Measurements from ENCODE around the gene SFMBT2. TPM values are rescaled to one million over a fixed set of nuclear protein-coding genes. Genes with fewer than 3 reads are reported as not detected.

SFMBT2 gene
- total and polyA plus RNA-seq, 10 of the 15 experiments (the other 5 are each of a cell fraction or from before 2014, with no cell fraction given) = 2.8 to 29.6 (median 15.1) TPM

DNA sequence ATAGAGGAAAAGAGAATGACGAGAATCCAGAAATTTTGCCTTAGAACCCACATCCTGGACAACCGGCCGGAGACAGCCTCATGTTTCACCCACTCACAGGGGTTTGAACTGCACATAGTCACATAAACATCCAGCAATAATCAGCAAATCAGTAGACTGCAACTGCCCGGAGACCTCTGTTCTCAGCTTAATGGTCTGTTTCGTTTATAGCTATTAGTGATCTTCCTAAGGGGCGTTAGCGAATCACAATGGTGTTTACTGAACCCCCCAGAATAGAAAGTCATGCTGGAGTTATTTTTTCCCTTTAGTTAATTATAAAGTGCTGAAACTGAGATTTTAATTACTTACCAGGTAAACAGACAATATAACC lies 98.4 kb downstream of the SFMBT2 start:
- Histone ChIP-seq H3K9me3 (replicated peaks; ENCODE audit: control insufficient read depth, insufficient read depth, low read length) (peaks cover 5% of the 10 kb centered on the region; the same call in 2 of the 3 replicates), H3K4me2 (ENCODE audit: control insufficient read depth, insufficient read depth) (no peak overlapping the region), H3K4me1 (ENCODE audit: control insufficient read depth, insufficient read depth, low read length) (no peaks in the 10 kb centered on the region; the same call in 1 of the 2 replicates), H3K4me3 (no peak overlapping the region), H3K27me3 (replicated peaks in 1 of 2; ENCODE audit: control insufficient read depth in 2 of 2, insufficient read depth in 2 of 2, low read length in 1 of 2) (no peaks in the 10 kb centered on the region), H3K27ac (ENCODE audit: control insufficient read depth, insufficient read depth) (no peak overlapping the region), H3K79me2 (ENCODE audit: control insufficient read depth, insufficient read depth, low read length) (peaks cover 63% of the 10 kb centered on the region), H4K20me1 (ENCODE audit: control insufficient read depth, insufficient read depth) (no peaks in the 10 kb centered on the region; the same call in 1 of the 2 replicates), H3K36me3 (ENCODE audit: control insufficient read depth in 2 of 2, insufficient read depth in 2 of 2, low read length in 1 of 2) (peaks cover 17 to 30% of the 10 kb centered on the region in 2 experiments), H3K9ac (ENCODE audit: control insufficient read depth, insufficient read depth, low read length) (no peak overlapping the region), H2AFZ (ENCODE audit: control insufficient read depth, low read depth, low read length) (no peak overlapping the region)
- SMC1A ChIA-PET (ENCODE audit: uncharacterized antibody, unreplicated experiment) = no interaction called here
- ATAC-seq (no peak), FAIRE-seq (no peak), DNase-seq (ENCODE audit: low read depth, low spot score) (no peak)
- in situ Hi-C loops (cut with MboI) (no loop called here), intact Hi-C loops (cut with micrococcal nuclease; ENCODE audit: unreplicated experiment) (no loop called here)
- 89% methylated on average over 7 of the region's 7 CpGs for WGBS (ENCODE audit: insufficient coverage, insufficient replicate concordance, low lambda C conversion rate, missing lambda C conversion rate)
- CTCF ChIA-PET = no interaction called here
- POLR2A ChIA-PET = no interaction called here
- RAD21 ChIA-PET (ENCODE audit: unreplicated experiment) = no interaction called here
- BruUV-seq (replicated peaks) = no TSS peak
- TF ChIP-seq, protein P1, sequence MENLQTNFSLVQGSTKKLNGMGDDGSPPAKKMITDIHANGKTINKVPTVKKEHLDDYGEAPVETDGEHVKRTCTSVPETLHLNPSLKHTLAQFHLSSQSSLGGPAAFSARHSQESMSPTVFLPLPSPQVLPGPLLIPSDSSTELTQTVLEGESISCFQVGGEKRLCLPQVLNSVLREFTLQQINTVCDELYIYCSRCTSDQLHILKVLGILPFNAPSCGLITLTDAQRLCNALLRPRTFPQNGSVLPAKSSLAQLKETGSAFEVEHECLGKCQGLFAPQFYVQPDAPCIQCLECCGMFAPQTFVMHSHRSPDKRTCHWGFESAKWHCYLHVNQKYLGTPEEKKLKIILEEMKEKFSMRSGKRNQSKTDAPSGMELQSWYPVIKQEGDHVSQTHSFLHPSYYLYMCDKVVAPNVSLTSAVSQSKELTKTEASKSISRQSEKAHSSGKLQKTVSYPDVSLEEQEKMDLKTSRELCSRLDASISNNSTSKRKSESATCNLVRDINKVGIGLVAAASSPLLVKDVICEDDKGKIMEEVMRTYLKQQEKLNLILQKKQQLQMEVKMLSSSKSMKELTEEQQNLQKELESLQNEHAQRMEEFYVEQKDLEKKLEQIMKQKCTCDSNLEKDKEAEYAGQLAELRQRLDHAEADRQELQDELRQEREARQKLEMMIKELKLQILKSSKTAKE (IDR thresholded peaks at IDR 0.05; ENCODE audit: low read depth, poor library complexity, severe bottlenecking) = no peak
- TF ChIP-seq, protein P2, sequence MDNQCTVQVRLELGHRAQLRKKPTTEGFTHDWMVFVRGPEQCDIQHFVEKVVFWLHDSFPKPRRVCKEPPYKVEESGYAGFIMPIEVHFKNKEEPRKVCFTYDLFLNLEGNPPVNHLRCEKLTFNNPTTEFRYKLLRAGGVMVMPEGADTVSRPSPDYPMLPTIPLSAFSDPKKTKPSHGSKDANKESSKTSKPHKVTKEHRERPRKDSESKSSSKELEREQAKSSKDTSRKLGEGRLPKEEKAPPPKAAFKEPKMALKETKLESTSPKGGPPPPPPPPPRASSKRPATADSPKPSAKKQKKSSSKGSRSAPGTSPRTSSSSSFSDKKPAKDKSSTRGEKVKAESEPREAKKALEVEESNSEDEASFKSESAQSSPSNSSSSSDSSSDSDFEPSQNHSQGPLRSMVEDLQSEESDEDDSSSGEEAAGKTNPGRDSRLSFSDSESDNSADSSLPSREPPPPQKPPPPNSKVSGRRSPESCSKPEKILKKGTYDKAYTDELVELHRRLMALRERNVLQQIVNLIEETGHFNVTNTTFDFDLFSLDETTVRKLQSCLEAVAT (IDR thresholded peaks at IDR 0.05) = no peak
- TF ChIP-seq MEF2B (IDR thresholded peaks at IDR 0.05; ENCODE audit: partially characterized antibody, poor library complexity, severe bottlenecking) = no peak
- TF ChIP-seq, protein P3, sequence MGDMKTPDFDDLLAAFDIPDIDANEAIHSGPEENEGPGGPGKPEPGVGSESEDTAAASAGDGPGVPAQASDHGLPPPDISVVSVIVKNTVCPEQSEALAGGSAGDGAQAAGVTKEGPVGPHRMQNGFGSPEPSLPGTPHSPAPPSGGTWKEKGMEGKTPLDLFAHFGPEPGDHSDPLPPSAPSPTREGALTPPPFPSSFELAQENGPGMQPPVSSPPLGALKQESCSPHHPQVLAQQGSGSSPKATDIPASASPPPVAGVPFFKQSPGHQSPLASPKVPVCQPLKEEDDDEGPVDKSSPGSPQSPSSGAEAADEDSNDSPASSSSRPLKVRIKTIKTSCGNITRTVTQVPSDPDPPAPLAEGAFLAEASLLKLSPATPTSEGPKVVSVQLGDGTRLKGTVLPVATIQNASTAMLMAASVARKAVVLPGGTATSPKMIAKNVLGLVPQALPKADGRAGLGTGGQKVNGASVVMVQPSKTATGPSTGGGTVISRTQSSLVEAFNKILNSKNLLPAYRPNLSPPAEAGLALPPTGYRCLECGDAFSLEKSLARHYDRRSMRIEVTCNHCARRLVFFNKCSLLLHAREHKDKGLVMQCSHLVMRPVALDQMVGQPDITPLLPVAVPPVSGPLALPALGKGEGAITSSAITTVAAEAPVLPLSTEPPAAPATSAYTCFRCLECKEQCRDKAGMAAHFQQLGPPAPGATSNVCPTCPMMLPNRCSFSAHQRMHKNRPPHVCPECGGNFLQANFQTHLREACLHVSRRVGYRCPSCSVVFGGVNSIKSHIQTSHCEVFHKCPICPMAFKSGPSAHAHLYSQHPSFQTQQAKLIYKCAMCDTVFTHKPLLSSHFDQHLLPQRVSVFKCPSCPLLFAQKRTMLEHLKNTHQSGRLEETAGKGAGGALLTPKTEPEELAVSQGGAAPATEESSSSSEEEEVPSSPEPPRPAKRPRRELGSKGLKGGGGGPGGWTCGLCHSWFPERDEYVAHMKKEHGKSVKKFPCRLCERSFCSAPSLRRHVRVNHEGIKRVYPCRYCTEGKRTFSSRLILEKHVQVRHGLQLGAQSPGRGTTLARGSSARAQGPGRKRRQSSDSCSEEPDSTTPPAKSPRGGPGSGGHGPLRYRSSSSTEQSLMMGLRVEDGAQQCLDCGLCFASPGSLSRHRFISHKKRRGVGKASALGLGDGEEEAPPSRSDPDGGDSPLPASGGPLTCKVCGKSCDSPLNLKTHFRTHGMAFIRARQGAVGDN (IDR thresholded peaks at IDR 0.05) = no peak
- TF ChIP-seq TARDBP (IDR thresholded peaks at IDR 0.05; ENCODE audit: borderline replicate concordance) = no peak
- no peak for TF ChIP-seq RBBP5 (conservative IDR thresholded peaks at IDR 0.05)
- TF ChIP-seq, protein P4, sequence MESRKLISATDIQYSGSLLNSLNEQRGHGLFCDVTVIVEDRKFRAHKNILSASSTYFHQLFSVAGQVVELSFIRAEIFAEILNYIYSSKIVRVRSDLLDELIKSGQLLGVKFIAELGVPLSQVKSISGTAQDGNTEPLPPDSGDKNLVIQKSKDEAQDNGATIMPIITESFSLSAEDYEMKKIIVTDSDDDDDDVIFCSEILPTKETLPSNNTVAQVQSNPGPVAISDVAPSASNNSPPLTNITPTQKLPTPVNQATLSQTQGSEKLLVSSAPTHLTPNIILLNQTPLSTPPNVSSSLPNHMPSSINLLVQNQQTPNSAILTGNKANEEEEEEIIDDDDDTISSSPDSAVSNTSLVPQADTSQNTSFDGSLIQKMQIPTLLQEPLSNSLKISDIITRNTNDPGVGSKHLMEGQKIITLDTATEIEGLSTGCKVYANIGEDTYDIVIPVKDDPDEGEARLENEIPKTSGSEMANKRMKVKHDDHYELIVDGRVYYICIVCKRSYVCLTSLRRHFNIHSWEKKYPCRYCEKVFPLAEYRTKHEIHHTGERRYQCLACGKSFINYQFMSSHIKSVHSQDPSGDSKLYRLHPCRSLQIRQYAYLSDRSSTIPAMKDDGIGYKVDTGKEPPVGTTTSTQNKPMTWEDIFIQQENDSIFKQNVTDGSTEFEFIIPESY (IDR thresholded peaks at IDR 0.05) = no peak
- no peak for TF ChIP-seq DPF2 (IDR thresholded peaks at IDR 0.05)
- TF ChIP-seq, protein P5, sequence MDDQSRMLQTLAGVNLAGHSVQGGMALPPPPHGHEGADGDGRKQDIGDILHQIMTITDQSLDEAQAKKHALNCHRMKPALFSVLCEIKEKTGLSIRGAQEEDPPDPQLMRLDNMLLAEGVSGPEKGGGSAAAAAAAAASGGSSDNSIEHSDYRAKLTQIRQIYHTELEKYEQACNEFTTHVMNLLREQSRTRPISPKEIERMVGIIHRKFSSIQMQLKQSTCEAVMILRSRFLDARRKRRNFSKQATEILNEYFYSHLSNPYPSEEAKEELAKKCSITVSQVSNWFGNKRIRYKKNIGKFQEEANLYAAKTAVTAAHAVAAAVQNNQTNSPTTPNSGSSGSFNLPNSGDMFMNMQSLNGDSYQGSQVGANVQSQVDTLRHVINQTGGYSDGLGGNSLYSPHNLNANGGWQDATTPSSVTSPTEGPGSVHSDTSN (IDR thresholded peaks at IDR 0.05; ENCODE audit: insufficient replicate concordance, low read depth, low read length) = no peak
- no peak for TF ChIP-seq BHLHE40 (IDR thresholded peaks at IDR 0.05; ENCODE audit: borderline replicate concordance in 1 of 2, low read depth in 2 of 2, low read length in 1 of 2)
- no peak for TF ChIP-seq ZZZ3 (IDR thresholded peaks at IDR 0.05; ENCODE audit: control insufficient read depth, insufficient read length, low read depth)
- TF ChIP-seq TCF7 (IDR thresholded peaks at IDR 0.05; ENCODE audit: borderline replicate concordance) = no peak
